Activated CD4-positive, alpha-beta memory T cell treated with anti-CD3 and anti-CD28 coated beads, Interleukin-2, amount 10 ng/mL, durations not matched to agents 7 days and 5 days (primary cell): ENCODE data around the gene SPIN4. TPM values are rescaled to one million over a fixed set of nuclear protein-coding genes. Genes with fewer than 3 reads are reported as not detected.

Experiments
- CTCF ChIA-PET: fragments of 350-600 bp; sonication (Branson Sonifier 250); formaldehyde crosslinking; loops from one replicate; lab custom pipeline; 2021; ENCODE audit warnings: antibody characterized with exemption, inconsistent platforms; lab: Charles Lee
- POLR2A ChIA-PET: fragments of 350-600 bp; sonication (Branson Sonifier 250); formaldehyde crosslinking; loops from one replicate; lab custom pipeline; 2021; ENCODE audit warnings: antibody characterized with exemption; lab: Charles Lee
- DNase-seq: peaks from one replicate; pipeline ENCODE4 v3.0.0-alpha.2; 2020
- H3K27ac Mint-ChIP-seq: one replicate; pipeline ENCODE4 v1.8.0; 2021; ENCODE audit warnings: mild to moderate bottlenecking, mixed read lengths
- H3K27me3 Mint-ChIP-seq: one replicate; pipeline ENCODE4 v1.8.0; 2021; ENCODE audit warnings: mixed read lengths
- H3K36me3 Mint-ChIP-seq: one replicate; pipeline ENCODE4 v1.8.0; 2021; ENCODE audit warnings: low read depth, mixed read lengths
- H3K4me1 Mint-ChIP-seq: one replicate; pipeline ENCODE4 v1.8.0; 2021; ENCODE audit warnings: mixed read lengths
- H3K4me3 Mint-ChIP-seq: one replicate; pipeline ENCODE4 v1.8.0; 2021; ENCODE audit warnings: mild to moderate bottlenecking, mixed read lengths
- H3K9me3 Mint-ChIP-seq: one replicate; pipeline ENCODE4 v1.8.0; 2021; ENCODE audit warnings: mixed read lengths
- total RNA-seq, 2 experiments: library from RNA; stranded (reverse); gene quantifications; one replicate each; pipeline ENCODE4 v1.2.3, GENCODE V29; 2021

The SPIN4 gene
- total RNA-seq, 2 experiments from 2014 or later: 10.5 to 10.7 TPM

DNA sequence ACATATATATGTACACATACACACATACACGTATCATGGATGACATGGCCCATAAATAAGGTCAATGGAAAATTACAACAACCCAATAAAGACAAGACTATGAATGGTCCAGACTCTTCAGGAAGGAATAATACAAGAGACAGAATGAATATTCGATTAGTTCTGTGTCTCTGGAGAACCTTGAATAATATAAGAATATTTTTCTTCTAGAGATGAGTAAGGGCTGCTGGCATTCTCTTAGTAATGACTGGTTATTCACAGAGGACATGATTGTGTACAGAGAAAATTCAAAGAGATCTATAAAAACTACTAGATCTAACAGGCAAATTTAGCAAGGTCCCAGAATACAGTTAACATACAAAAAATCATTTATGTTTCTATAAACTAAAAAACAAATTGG is 23.3 kb downstream of the SPIN4 start:
- Mint-ChIP-seq H3K9me3 (no peaks in the 10 kb centered on the region), H3K36me3 (peaks cover 11% of the 10 kb centered on the region), H3K4me3 (no peak overlapping the region), H3K27ac (no peak overlapping the region), H3K27me3 (no peaks in the 10 kb centered on the region), H3K4me1 (peaks cover 4% of the 10 kb centered on the region)
- no peak for DNase-seq
- ChIA-PET POLR2A (no interaction called here), CTCF (no interaction called here)

DNA sequence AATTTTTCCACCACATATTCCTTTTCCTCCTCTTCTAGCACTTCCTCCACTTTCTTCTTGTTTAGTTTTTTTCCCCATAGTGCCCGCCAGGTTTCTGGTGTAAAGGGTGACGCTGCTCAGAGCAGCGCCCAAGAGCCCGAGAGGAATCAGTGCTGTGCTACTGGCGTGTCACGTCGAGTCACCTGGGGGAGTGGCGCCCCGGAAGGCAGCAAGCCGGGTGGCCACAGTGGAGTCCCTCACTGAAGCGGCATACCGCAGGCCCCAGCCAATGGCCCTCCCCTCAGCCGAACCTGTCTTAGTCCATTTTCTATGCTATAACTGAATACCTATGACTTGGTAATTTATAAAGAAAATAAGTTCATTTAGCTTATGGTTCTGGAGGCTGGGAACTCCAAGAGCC is 51.5 kb downstream of the SPIN4 start:
- Mint-ChIP-seq H3K4me1 (no peaks in the 10 kb centered on the region), H3K9me3 (peaks cover 8% of the 10 kb centered on the region), H3K4me3 (no peak overlapping the region), H3K36me3 (no peaks in the 10 kb centered on the region), H3K27ac (no peak overlapping the region), H3K27me3 (no peaks in the 10 kb centered on the region)
- ChIA-PET CTCF (no interaction called here), POLR2A (no interaction called here)
- no peak for DNase-seq
